HG03342 (cell line): ENCODE results near the gene FFAR4.
"Not testable (repeated sequence)": the region's sequence is repeated elsewhere in the genome, so short reads cannot be mapped to it uniquely, and the experiment has no call there.

Experiments
- ATAC-seq: cut with Tn5 transposase; IDR thresholded peaks from one replicate; pipeline ENCODE4 v1.9.1; 2021; ENCODE audit warnings: mild to moderate bottlenecking, moderate library complexity; ENCODE audit not compliant: unreplicated experiment

FFAR4 gene

GRCh38 chr10:93566435-93567276 lies at the start of gene FFAR4:
TSS of gene FFAR4 (plus strand) at chr10:93566665. CDS start at chr10:93566721, 56 bp downstream.
- ATAC-seq: no peak

- ATAC-seq: no peak
Observed at GRCh38 chr10:93518531-93518930, 47.9 kb upstream of the FFAR4 start.

GRCh38 chr10:93535293-93535692 lies 31.2 kb upstream of the FFAR4 start:
- ATAC-seq: no peak

- ATAC-seq: not testable (repeated sequence)
Observed at GRCh38 chr10:93540871-93541270, 25.6 kb upstream of the FFAR4 start.

- ATAC-seq: no peak
Observed at GRCh38 chr10:93541402-93542357, 24.8 kb upstream of the FFAR4 start.

GRCh38 chr10:93542358-93542791 lies 24.1 kb upstream of the FFAR4 start:
- ATAC-seq: no peak

GRCh38 chr10:93546995-93547394 lies 19.5 kb upstream of the FFAR4 start:
- ATAC-seq: not testable (repeated sequence)

GRCh38 chr10:93547522-93547921 lies 18.9 kb upstream of the FFAR4 start:
- ATAC-seq: no peak

GRCh38 chr10:93548376-93549071 lies 17.9 kb upstream of the FFAR4 start:
- ATAC-seq: no peak

- no peak for ATAC-seq
Observed at GRCh38 chr10:93550606-93551005, 15.9 kb upstream of the FFAR4 start.

GRCh38 chr10:93552780-93553179 lies 13.7 kb upstream of the FFAR4 start:
- no peak for ATAC-seq

GRCh38 chr10:93553482-93554315 lies 12.8 kb upstream of the FFAR4 start:
- ATAC-seq: no peak

- ATAC-seq: no peak
Observed at GRCh38 chr10:93554316-93554663, 12.2 kb upstream of the FFAR4 start.

- ATAC-seq: no peak
Observed at GRCh38 chr10:93554760-93555432, 11.6 kb upstream of the FFAR4 start.

- no peak for ATAC-seq
Observed at GRCh38 chr10:93559490-93559889, 7.0 kb upstream of the FFAR4 start.

- no peak for ATAC-seq
Observed at GRCh38 chr10:93560541-93560940, 5.9 kb upstream of the FFAR4 start.

GRCh38 chr10:93565446-93565845 lies 1.0 kb upstream of the FFAR4 start:
- ATAC-seq: no peak

- no peak for ATAC-seq
Observed at GRCh38 chr10:93567277-93568104, 1.0 kb downstream of the FFAR4 start.

- no peak for ATAC-seq
Observed at GRCh38 chr10:93568105-93568390, 1.6 kb downstream of the FFAR4 start.
